Kidney capillary endothelial cell (primary cell): Measurements from ENCODE around the gene VWA2.

ENCODE experiments used
- DNase-seq: peaks from one replicate; pipeline ENCODE4 v3.0.0-alpha.2; 2018; ENCODE audit warnings: low spot score

Gene VWA2

GRCh38 chr10:114246679-114247305 lies 7.7 kb downstream of the VWA2 start:
- DNase-seq: no peak

- no peak for DNase-seq
Measured at GRCh38 chr10:114250236-114250635, 11.2 kb downstream of the VWA2 start.

GRCh38 chr10:114250716-114251115 lies 11.7 kb downstream of the VWA2 start:
- no peak for DNase-seq

GRCh38 chr10:114252092-114252491 lies 13.0 kb downstream of the VWA2 start:
- DNase-seq: no peak

GRCh38 chr10:114252883-114253282 lies 13.8 kb downstream of the VWA2 start:
- DNase-seq: no peak

GRCh38 chr10:114255227-114255626 lies 16.2 kb downstream of the VWA2 start:
- no peak for DNase-seq

GRCh38 chr10:114256008-114256765 lies 17.1 kb downstream of the VWA2 start:
- no peak for DNase-seq

GRCh38 chr10:114256822-114257221 lies 17.8 kb downstream of the VWA2 start:
- no peak for DNase-seq

- DNase-seq: no peak
Measured at GRCh38 chr10:114257498-114257897, 18.4 kb downstream of the VWA2 start.

GRCh38 chr10:114258274-114258840 lies 19.3 kb downstream of the VWA2 start:
- no peak for DNase-seq

- no peak for DNase-seq
Measured at GRCh38 chr10:114259824-114260223, 20.8 kb downstream of the VWA2 start.

GRCh38 chr10:114260366-114260765 lies 21.3 kb downstream of the VWA2 start:
- no peak for DNase-seq

- no peak for DNase-seq
Measured at GRCh38 chr10:114261076-114261475, 22.0 kb downstream of the VWA2 start.

GRCh38 chr10:114262496-114262895 lies 23.4 kb downstream of the VWA2 start:
- DNase-seq: no peak

- DNase-seq: no peak
Measured at GRCh38 chr10:114265392-114266053, 26.5 kb downstream of the VWA2 start.

GRCh38 chr10:114266521-114266920 lies 27.5 kb downstream of the VWA2 start:
- no peak for DNase-seq

GRCh38 chr10:114271075-114271778 lies 32.2 kb downstream of the VWA2 start:
- no peak for DNase-seq

GRCh38 chr10:114271779-114272167 lies 32.7 kb downstream of the VWA2 start:
- DNase-seq: peak; percentile 44

GRCh38 chr10:114272696-114273095 lies 33.6 kb downstream of the VWA2 start:
- DNase-seq: no peak

GRCh38 chr10:114273910-114274309 lies 34.9 kb downstream of the VWA2 start:
- no peak for DNase-seq

- DNase-seq: no peak
Measured at GRCh38 chr10:114274616-114275453, 35.8 kb downstream of the VWA2 start.
